ENCODE data around the gene CAMTA1.
A peak's percentile ranks its signal among the peaks of the same experiment; 100 is the strongest.

The CAMTA1 gene

DNA sequence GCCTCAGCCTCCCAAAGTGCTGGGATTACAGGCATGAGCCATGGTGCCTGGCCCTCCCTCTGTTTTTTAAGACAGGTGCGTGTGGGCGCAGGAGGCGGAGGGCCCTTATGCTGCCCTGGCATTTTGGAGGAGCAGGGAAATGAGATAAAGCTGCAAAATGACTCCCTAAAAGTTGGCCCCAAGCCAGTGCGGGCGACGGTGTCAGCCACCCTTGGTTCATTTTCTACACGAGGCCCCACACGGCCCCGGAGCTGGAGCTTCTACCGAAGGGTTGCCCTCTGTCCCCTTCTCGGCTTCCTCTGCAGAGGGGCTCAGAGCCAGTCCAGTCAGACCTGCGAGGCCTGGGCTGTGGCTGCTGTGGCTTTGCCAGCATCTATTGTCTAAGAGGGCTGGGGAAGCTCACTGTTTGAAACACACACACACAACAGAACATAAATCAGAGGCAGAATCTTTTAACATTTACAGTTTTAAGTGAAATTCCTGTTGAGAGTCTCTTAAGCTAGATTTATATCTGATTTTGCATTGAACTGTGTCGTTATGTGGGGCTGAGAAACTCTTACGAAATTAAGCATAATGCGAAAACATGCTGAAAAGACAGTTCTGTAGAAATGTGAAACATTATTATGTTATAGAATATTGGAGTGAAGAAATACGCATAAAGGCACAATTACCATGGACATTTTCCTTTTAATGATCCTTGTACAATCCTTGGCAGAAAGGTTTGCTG is 255.9 kb downstream of the CAMTA1 start:
- DNase-seq (ENCODE audit: low read depth, low spot score) = no peak

GRCh38 chr1:7042322-7043190 is 257.3 kb downstream of the CAMTA1 start:
- no peak for DNase-seq (ENCODE audit: low read depth, low spot score)

DNA sequence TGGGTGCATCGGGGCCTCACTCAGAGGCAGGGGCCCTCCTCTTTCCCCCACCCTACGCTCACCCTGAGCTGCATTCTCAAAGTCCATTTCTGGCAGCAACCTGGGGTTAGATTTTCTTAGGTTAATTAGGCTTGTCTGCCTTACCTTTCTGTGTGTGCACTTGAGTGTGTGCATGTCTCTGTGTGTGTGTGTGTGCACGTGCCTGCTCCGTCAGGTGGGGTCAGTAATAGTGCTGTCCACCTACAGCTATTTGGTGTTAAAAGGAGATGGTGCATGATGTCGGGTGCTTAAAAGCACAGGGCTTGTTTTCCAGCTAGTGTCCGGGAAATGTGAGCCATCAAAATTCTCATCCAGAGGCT is 257.9 kb downstream of the CAMTA1 start:
- no peak for DNase-seq (ENCODE audit: low read depth, low spot score)

- DNase-seq (ENCODE audit: low read depth, low spot score) = no peak
Measured at GRCh38 chr1:7043719-7044535, 258.7 kb downstream of the CAMTA1 start.

DNA sequence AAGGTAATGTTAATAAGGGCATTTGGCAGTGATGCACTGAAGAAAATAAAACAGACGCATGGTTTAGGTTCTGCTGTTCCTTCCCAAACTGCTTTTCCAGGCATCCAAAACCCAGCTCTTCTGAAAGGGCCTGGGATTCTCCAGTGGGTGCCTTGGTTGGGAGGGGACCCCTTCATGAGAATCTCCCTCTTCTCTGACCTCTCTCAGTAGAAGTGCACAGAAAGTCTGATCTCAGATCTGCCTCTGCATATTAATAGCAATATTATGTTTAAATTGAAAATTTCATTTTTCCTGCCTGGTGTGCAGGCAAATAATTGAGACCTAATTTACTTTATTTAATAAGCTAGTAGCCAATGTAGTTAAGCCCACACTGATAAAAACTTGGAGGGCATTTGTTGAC is 260.6 kb downstream of the CAMTA1 start:
- DNase-seq (ENCODE audit: low read depth, low spot score) = no peak

DNA sequence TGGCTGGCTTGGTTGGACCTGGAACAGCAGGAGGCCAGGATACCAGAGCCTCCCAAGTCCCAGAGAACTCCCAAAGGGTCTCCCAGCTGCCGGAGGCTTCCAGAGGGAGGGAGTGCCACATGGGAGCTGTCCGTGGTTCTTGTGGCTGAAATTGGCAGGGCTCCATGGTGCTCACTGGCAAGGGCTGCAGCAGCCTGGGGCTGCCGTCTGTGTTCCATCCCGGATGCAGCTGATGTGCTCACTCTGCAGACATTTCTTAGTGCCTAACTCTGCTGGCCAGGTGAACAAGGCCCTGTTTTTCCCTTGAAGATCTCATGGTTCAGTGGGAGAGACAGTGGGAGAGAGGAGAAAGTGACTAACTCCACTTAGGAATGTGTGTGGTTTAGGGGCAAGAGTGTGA is 261.1 kb downstream of the CAMTA1 start:
- DNase-seq (ENCODE audit: low read depth, low spot score) = peak; percentile 28

DNA sequence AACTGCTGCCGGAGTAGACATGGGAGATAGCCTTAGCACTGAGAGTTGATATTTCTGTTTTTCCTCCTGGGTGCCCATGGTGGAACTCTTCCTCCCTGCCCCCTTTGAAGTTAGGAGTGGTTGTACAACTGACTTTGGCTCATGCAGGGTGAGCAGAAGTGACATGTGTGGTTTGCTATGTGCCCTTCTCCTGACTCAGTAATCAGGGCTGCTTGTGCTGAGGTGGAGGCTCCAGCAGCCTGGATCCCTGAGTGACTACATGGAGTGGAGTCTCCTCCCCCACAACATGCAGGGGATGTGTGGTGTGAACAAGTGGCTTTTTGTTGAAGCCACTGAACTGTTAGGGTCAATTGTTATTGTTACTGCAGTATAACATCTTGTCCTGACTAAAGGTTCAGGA is 261.6 kb downstream of the CAMTA1 start:
- no peak for DNase-seq (ENCODE audit: low read depth, low spot score)

DNA sequence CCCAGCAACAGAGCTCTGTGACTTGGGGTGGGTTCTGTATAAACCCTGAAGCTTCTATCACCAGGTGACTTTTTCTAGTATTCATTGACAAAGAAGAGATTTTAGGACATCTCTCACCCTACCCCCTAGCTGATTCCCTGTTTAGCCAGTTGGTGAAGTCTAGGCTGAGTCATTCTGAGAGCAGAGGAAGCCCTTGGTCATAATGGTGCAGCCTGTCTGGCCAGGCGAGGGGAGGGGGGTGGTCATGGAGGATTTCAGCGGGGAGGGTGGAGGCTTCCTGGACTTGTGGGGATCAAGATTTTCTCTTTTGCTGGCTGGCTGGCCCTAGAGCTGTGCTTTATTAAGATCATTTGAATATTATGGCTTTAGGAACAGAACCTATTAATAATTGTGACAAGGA is 262.6 kb downstream of the CAMTA1 start:
- no peak for DNase-seq (ENCODE audit: low read depth, low spot score)

- DNase-seq (ENCODE audit: low read depth, low spot score) = no peak
Measured at GRCh38 chr1:7048395-7048794, 263.1 kb downstream of the CAMTA1 start.

GRCh38 chr1:7049913-7050625 is 264.8 kb downstream of the CAMTA1 start:
- DNase-seq (ENCODE audit: low read depth, low spot score) = no peak

GRCh38 chr1:7050751-7051665 is 265.8 kb downstream of the CAMTA1 start:
- DNase-seq (ENCODE audit: low read depth, low spot score) = no peak

GRCh38 chr1:7052701-7053100 is 267.4 kb downstream of the CAMTA1 start:
- DNase-seq (ENCODE audit: low read depth, low spot score) = no peak

DNA sequence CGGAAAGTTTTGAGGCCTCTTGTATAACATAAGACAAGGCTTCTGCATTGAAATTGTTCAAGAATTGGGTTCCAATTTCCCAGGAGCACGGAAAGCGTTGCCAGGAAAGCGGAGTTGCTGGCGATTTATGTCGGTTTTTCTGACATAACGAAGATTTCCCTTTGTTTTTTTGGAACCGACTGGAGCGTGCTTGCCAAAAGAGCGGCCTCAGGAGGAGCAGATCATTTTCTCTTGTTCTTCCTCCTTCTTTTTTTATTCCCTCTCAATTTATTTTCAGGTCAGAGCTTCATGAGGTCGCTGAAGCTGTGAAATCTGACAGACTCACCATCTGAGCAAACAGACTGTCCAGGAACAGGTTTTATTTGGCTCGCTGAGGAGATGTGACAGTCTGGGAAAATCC is 275.5 kb downstream of the CAMTA1 start:
- no peak for DNase-seq (ENCODE audit: low read depth, low spot score)

DNA sequence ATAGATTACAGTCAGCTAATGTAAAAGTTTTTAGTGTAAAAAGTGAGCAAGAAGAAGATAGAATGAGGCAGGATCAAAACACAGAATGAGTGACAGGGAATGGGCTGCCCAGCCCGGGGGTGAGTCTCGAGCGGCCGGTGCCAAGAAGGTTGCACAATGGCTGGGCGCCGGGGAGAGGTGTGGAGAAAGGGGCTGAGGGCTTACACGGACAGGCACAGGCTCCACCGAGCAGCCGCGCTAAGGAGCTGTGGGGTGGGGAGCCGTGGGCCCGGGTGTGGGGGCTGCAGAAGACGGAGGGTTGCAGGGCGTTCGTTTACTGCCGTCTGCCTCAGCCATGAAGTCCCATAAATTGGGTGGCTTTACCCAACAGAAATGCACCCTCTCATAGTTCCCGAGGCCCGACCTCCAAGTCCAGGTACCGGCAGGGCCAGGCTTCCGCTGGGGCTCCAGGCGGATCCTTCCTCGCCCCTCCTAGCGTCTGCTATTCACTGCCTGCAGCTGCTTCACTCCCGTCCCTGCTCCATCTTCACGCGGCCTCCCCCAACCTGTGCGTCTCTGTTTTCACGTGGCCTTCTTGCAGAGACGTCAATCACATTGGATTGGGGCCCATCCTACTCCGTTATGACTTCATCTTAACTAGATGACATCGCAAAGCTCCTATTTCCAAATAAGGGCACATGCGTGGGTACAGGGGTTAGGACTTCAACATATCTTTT is 277.2 kb downstream of the CAMTA1 start:
- no peak for DNase-seq (ENCODE audit: low read depth, low spot score)

DNA sequence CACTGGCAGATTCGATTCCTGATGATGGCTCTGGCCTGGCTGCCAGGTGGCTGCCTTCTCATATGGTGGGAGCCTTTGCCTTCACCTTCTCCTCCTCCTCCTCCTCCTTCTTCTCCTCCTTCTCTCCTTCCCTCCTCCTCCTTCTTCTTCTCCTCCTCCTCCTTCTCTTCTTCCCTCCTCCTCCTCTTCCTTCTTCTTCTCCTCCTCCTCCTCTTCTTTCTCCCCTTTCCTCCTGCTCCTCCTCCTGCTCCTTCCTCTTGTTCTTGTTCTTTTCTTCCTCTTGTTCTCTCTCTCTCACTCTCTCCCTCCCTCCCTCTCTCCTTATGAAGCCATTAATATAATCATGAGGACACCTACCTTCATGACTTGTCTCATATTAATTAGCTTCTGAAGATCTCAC is 278.7 kb downstream of the CAMTA1 start:
- DNase-seq (ENCODE audit: low read depth, low spot score) = no peak

GRCh38 chr1:7068552-7068951 is 283.3 kb downstream of the CAMTA1 start:
- no peak for DNase-seq (ENCODE audit: low read depth, low spot score)

GRCh38 chr1:7069931-7070330 is 284.7 kb downstream of the CAMTA1 start:
- no peak for DNase-seq (ENCODE audit: low read depth, low spot score)

GRCh38 chr1:7070389-7071029 is 285.3 kb downstream of the CAMTA1 start:
- peak; percentile 13 for DNase-seq (ENCODE audit: low read depth, low spot score)

DNA sequence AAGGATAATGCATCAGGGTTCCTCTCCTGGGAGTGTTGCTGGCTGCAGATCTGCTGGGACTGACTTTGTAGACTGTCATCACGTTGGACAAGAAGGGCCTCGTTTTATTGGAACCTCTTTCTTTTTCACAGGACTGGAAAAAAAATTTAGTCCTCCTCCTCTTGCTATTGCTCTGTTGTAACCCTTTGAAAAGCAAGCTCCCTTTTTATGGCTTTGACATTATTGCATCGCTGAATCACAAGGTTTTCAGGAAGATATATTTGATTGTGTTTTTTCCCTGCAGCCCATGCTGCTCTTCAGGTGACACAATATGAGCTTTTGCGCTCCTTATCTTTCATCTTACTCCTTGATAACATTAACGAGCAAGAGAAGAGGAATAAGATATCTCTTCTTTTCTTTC is 290.9 kb downstream of the CAMTA1 start:
- no peak for DNase-seq (ENCODE audit: low read depth, low spot score)

Data from smooth muscle cell of the brain vasculature (primary cell).